DMS79 treated with DMSO at 0.1 percent for 48 hours (cell line): ENCODE results near the gene BMPR2.
"Not testable (repeated sequence)": the region's sequence is repeated elsewhere in the genome, so short reads cannot be mapped to it uniquely, and the experiment has no call there.

Source experiments
- DNase-seq: peaks from one replicate; lab custom pipeline; 2025; lab: John Stamatoyannopoulos, UW

The BMPR2 gene

GRCh38 chr2:202375609-202376408 lies at the start of gene BMPR2:
TSS of gene BMPR2 (plus strand) at chr2:202376327. CDS start at chr2:202377475, 1,148 bp downstream.
- peak; percentile 93 for DNase-seq

- no peak for DNase-seq
Observed at GRCh38 chr2:202327858-202328257, 48.3 kb upstream of the BMPR2 start.

DNA sequence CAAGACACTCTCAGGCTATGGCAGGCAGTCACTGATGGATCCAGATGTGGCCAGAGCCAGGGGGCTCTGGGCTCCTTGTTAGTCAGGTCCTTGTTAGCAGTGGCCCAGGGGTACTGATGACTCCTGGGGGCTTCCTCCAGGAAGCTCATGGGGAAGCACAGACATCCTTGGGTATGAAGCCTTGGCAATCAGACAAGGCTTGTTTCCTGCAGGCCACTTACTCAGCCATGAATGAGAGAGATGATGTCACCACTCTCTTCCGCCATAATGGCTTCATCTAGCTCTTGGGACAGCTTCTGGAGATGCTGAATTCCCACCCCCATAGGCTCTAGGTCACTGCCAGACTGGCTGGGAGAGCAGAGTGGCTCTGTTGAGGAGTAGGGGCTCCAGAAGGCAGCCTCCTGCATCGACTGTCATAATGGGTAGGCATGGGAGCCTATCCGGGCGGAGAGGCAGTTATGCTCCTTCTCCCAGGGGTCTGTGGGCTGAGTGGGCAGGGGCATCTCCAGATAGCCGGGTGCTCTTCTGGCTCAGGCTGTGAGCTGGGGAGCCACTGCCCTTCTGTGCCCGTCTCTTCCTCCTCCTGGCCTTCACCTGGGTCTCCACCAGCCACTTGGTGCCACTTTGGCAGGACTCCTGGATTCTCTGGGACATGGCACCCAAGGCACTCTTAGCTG lies 40.2 kb upstream of the BMPR2 start:
- peak; percentile 35 for DNase-seq

- DNase-seq = peak; percentile 37
Observed at GRCh38 chr2:202337151-202337550, 39.0 kb upstream of the BMPR2 start.

- DNase-seq = no peak
Observed at GRCh38 chr2:202337706-202338346, 38.3 kb upstream of the BMPR2 start.

GRCh38 chr2:202339071-202339870 lies 36.9 kb upstream of the BMPR2 start:
- DNase-seq = no peak

- no peak for DNase-seq
Observed at GRCh38 chr2:202344178-202344577, 31.9 kb upstream of the BMPR2 start.

DNA sequence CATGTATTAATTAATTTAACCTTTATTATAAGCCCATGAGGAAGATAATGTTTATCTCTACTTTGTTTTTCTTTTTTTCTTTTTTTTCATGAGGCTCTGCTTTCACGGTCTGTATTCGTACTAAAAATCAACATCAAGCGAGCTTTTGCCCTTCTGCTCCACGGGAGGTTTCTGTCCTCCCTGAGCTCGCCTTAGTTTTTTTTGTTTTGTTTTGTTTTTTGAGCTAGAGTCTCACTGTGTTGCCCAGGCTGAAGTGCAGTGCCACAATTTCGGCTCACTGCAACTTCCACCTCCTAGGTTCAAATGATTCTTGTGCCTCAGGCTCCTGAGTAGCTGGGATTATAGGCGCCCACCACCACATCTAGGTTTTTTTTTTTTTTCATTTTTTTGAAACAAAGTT lies 29.9 kb upstream of the BMPR2 start:
- no peak for DNase-seq

DNA sequence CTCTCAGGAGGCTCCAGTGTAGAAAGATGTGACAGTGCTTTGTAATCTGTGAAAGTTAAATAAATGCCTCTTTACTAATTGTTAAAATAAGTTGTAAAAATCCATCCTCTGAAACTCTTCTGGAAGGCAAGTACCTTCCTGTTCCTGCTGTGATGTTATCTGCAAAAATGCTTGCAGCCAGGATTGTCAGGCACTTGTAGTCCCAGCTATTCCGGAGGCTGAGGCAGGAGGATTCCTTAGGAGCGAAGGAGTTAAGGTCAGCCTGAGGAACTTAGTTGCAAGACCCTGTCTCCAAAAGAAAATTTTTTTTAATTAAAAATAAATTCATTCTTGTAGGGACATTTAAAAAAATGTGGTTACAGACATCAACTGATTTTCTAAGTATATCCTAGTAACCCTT lies 22.7 kb upstream of the BMPR2 start:
- DNase-seq = no peak

GRCh38 chr2:202355993-202356505 lies 20.1 kb upstream of the BMPR2 start:
- DNase-seq = no peak

DNA sequence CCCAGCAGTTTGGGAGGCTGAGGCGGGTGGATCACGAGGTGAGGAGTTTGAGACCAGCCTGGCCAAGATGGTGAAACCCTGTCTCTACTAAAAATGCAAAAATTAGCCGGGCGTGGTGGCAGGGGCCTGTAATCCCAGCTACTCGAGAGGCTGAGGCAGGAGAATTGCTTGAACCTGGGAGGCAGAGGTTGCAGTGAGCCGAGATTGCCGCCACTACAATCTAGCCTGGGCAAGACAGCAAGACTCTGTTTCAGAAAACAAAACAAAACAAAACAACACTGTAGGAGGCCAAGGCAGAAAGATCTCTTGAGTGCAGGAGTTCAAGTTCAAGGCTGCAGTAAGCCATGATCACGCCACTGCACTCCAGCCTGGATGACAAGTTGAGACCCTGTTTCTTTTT lies 17.2 kb upstream of the BMPR2 start:
- DNase-seq = not testable (repeated sequence)

DNA sequence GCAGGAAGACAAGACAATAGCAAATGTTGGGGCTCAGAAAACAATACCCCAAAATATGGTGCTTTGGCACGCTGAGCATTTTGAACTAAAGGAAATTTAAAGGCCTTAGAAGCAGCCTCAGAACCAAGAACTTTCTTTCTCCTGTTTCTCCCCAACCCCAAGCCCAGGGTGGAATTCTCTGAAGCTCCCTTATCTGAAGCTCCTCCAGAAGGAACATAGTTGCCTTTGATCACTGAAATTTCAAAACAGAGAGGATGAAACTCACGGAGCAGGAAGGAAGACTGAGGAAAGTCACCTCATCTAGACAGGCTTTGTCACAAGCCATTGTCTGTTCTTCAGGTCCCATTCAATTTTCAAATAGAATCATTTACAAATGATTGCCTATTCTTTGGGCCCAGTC lies 15.5 kb upstream of the BMPR2 start:
- DNase-seq = no peak

DNA sequence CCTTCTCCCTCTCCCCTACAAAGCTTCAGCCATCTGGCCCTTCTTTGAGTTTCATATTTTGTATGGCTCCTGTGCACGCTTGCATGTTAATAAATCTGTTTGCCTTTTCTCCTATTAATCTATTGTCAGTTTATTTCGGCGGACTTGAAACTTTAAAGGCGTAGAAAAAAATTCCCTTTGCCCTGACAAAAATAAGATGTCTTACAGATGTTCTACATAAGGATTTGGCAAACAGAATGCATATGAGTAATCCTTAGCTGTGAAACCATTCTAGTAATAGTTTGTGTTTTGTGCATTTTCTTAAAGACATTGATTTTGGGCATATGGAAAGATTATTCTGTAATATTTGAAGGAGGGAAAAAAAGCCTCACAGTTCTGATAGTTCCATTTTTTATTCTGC lies 15.0 kb upstream of the BMPR2 start:
- DNase-seq = no peak

- DNase-seq = no peak
Observed at GRCh38 chr2:202373490-202373889, 2.6 kb upstream of the BMPR2 start.

- DNase-seq = not testable (repeated sequence)
Observed at GRCh38 chr2:202374383-202374782, 1.7 kb upstream of the BMPR2 start.

DNA sequence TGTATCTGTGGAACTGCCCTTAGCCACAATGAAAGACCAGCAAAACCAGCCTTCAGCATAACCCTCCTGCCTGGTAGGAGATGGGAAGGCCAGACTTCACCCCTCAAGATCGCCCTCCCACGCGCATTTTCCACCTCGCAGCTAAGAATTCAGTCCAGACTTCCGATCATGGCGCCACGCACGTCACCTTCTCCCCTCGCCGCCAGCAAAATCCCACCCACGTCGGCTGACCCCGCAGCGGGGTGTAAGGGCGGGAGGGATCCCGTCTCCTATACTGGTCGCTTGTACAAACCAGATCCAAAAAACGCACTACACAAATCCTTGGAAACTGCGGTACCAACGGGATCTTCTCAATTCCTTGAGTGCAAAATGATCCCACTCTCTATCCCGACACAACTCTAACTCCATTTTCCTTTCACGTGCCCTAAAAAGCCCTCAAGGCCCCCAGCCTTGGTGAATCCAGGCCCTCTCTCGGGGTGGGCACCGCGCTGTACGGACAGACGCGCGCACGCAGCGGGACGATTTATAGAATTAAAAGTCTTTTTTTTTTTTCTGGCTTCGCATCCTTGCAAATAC lies 1.0 kb upstream of the BMPR2 start:
- DNase-seq = peak; percentile 75

GRCh38 chr2:202376460-202377206 lies 506 bp downstream of the BMPR2 start:
- peak; percentile 64 for DNase-seq

DNA sequence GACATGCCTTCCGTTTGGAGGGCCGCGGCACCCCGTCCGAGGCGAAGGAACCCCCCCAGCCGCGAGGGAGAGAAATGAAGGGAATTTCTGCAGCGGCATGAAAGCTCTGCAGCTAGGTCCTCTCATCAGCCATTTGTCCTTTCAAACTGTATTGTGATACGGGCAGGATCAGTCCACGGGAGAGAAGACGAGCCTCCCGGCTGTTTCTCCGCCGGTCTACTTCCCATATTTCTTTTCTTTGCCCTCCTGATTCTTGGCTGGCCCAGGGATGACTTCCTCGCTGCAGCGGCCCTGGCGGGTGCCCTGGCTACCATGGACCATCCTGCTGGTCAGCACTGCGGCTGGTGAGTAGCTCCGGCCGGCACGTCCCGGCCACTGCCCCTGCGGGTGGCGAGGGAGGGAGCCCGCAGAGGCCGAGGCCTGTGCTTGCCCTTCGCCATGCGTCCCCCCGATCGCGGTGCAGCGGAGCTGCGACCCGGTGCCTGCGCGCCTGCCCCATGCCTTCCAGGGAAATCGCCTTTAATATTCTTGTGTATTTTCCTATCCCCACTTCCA lies 1.2 kb downstream of the BMPR2 start:
- DNase-seq = peak; percentile 48

DNA sequence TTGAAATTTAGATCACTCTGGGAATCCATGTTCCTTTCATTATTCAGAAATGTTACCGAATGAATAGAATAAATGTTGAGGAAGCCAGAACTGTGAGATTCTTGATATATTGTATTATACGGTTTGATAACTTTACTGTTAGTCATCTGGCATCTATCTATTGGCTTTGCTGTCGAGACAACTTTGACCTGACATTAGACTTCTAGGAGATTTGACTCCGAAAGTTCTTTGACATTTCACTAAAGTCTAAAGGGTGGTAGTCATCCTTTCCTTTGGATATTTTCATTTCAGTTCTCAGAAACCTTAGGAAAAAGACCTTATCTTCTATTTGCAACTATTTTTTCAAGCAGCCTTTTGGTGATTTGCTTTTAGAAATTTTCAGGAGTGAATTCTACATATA lies 1.9 kb downstream of the BMPR2 start:
- peak; percentile 46 for DNase-seq

DNA sequence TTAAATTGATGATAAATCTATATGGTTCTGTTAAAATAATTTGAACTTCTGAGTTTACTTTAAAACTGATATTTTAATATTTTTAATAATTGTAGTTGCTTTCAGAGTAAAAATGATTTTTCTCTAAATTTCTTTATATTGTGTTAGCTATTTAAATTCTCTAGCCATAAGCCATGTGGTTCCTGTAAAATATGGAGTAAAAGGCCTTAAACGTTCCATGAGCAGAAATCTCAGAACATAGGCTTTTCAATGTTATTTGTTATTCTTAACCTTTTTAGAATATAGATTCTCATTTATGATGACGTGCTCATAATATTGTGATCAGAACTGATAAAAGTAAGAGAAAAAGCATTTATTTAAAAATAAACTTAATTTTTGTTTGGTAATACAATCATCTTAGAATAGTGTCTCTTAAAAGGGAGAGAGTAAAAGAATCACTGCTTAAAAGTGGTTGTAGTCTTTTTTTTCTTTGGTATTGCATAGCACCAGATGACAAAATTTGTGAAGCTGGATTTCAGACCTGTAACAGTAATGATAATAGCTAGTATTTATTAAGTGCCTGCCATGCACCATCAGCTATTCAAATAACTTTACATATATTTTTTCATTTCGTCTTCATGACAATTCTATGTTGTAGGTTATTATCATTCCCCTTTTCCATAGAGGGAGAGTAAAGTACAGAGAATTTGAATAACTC lies 2.7 kb downstream of the BMPR2 start:
- DNase-seq = peak; percentile 26
